ENCODE measurements around the gene MMP19. TPM values are rescaled to one million over a fixed set of nuclear protein-coding genes. Genes with fewer than 3 reads are reported as not detected.

Gene MMP19
- total and polyA plus RNA-seq, 2 of the 4 experiments (the other 2 are of a cell fraction) = 9.9 to 34.7 TPM

DNA sequence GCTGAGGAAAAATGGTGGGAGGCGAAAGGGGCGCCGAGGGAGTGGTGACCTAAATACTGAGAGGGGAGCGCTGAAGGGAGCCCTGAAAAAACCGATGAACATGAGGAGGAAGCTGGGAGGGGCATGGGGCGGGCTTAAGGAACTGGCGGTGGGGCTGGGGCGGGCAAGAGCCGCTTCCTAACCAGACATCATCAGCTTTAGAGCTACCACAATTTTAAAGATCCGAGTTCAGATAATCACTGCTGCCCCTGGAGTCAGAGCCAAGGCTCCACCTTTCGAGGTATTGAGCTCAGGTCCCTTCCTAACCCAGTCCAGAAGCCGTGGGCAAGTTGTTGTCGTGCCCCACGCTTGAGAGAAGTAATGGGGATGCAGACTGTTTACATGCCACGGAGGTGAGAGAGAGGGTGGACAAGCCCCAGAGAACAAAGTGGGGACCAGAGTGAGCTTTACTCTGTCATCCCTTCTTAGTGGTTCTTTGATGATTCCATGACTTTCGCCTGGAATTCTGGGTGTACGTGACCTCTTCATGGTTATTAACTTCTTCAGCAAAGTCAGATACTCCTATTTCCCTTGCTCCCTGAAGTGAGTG lies 24.5 kb downstream of the MMP19 start:
- peak overlapping the region; percentile 96 for H3K14ac ChIP-seq (replicated peaks; ENCODE audit: low read depth, low read length)
- peaks cover 26% of the 10 kb centered on the region; the same call in 1 of the 2 replicates for H4K20me1 ChIP-seq (ENCODE audit: insufficient read depth, low read length)
- H2BK15ac ChIP-seq (ENCODE audit: low read depth, low read length) = peak overlapping the region; percentile 29; the same call in 2 of the 3 replicates
- WGBS, 2 experiments (ENCODE audit: extremely low coverage in 2 of 2, insufficient read length in 1 of 2) = 0% methylated on average over 3 of the region's 17 CpGs; no CpG with 5 or more reads in 1 of the 2 experiments
- H2AK5ac ChIP-seq (ENCODE audit: low read depth, low read length) = peak overlapping the region; percentile 72
- peak overlapping the region; percentile 89 for H3K4ac ChIP-seq (ENCODE audit: low read depth, low read length)
- peak overlapping the region; percentile 91 for H3K9ac ChIP-seq (ENCODE audit: low read depth, low read length)
- intact Hi-C loops (cut with micrococcal nuclease) (loop anchor here (5.0 to 10.0 kb wide), 4 partner anchors 76 to 289 kb away; partner anchors contain the start of genes DGKA, GDF11 and RPS26), in situ Hi-C loops (cut with MboI; ENCODE audit: low sequenced_read_pairs) (loop anchor here (10.0 kb wide), 1 partner anchor 127 kb away; no protein-coding TSS in a partner anchor), dilution Hi-C loops (cut with HindIII; ENCODE audit: low sequenced_read_pairs, unreplicated experiment) (no loop called here)
- peaks cover 5% of the 10 kb centered on the region for H3K9me1 ChIP-seq (ENCODE audit: insufficient read depth, low read length)
- H2AK9ac ChIP-seq (replicated peaks; ENCODE audit: low read depth, low read length, poor library complexity) = peak overlapping the region; percentile 86
- peak overlapping the region; percentile 98 for H2AFZ ChIP-seq (replicated peaks; ENCODE audit: low read length, poor library complexity)
- DNase-seq (no peak), ATAC-seq (ENCODE audit: low read depth) (peak; percentile 62)
- no peaks in the 10 kb centered on the region for H3K27me3 ChIP-seq (ENCODE audit: control insufficient read depth, insufficient read depth, low read length)
- peak overlapping the region; percentile 67 for H3K56ac ChIP-seq (ENCODE audit: extremely low read depth, insufficient read depth, low read length)
- ChIA-PET CTCF (interaction anchor here (1.0 to 1.6 kb wide), 3 partner anchors 21 to 107 kb away, joined by 3 to 4 read pairs (median 4); no protein-coding TSS in a partner anchor), POLR2A (ENCODE audit: unreplicated experiment) (interaction anchor here (0.6 to 2.4 kb wide), 5 partner anchors 12 to 219 kb away, joined by 3 to 19 read pairs (median 3); partner anchors contain the start of genes DNAJC14 and PYM1)
- peak overlapping the region; percentile 21; the same call in 1 of the 2 replicates for H2BK120ac ChIP-seq (ENCODE audit: low read depth, low read length)
- peak overlapping the region; percentile 21; the same call in 1 of the 2 replicates for H3K18ac ChIP-seq (ENCODE audit: low read depth, low read length)
- peak overlapping the region; percentile 94 for H3K4me2 ChIP-seq (ENCODE audit: low read depth, low read length)
- H4K5ac ChIP-seq (ENCODE audit: low read depth, low read length) = peak overlapping the region; percentile 81
- H3K23ac ChIP-seq (ENCODE audit: low read depth, low read length) = peak overlapping the region; percentile 78; the same call in 1 of the 2 replicates
- peak overlapping the region; percentile 63 for H3K4me3 ChIP-seq (ENCODE audit: insufficient read depth, low read depth, low read length)
- BruUV-seq (replicated peaks) = no TSS peak
- peak overlapping the region; percentile 65 for H2BK5ac ChIP-seq (ENCODE audit: low read depth, low read length, poor library complexity, severe bottlenecking)
- H3K9me3 ChIP-seq (ENCODE audit: control insufficient read depth, insufficient read depth, low read length) = no peaks in the 10 kb centered on the region
- H3K36me3 ChIP-seq (ENCODE audit: control insufficient read depth, insufficient read depth, low read length) = peaks cover 25% of the 10 kb centered on the region
- peak overlapping the region; percentile 87 to 93 for H4K8ac ChIP-seq (ENCODE audit: low read depth in 2 of 2, low read length in 2 of 2)
- H3K4me1 ChIP-seq (ENCODE audit: control insufficient read depth, insufficient read depth, low read length) = peaks cover 7% of the 10 kb centered on the region
- H2BK20ac ChIP-seq (ENCODE audit: low read depth, low read length) = no peak overlapping the region
- H3K27ac ChIP-seq (ENCODE audit: insufficient read depth, low read length) = peak overlapping the region; percentile 76
- peaks cover 20 to 37% of the 10 kb centered on the region in 2 experiments for H3K79me1 ChIP-seq (ENCODE audit: low read depth in 1 of 2, low read length in 2 of 2)
- peak overlapping the region; percentile 94 for H4K91ac ChIP-seq (ENCODE audit: insufficient read depth, low read depth, low read length)
- TF ChIP-seq RFX5 (IDR thresholded peaks at IDR 0.05; ENCODE audit: low read depth, low read length) (no peak), BHLHE40 (IDR thresholded peaks at IDR 0.05; ENCODE audit: low read depth, low read length) (no peak), RAD21 (IDR thresholded peaks at IDR 0.05; ENCODE audit: low read length) (no peak), MAFK (IDR thresholded peaks at IDR 0.05; ENCODE audit: low read depth, low read length) (no peak), MXI1 (IDR thresholded peaks at IDR 0.05; ENCODE audit: borderline replicate concordance, low read depth, low read length) (peak; percentile 42; the same call in 1 of the 2 replicates)
